ENCODE results near the gene LHPP. TPM values are rescaled to one million over a fixed set of nuclear protein-coding genes. Genes with fewer than 3 reads are reported as not detected.

The LHPP gene
- total and polyA plus RNA-seq, 2 experiments from 2014 or later, result 27.4 to 40.2 TPM

DNA sequence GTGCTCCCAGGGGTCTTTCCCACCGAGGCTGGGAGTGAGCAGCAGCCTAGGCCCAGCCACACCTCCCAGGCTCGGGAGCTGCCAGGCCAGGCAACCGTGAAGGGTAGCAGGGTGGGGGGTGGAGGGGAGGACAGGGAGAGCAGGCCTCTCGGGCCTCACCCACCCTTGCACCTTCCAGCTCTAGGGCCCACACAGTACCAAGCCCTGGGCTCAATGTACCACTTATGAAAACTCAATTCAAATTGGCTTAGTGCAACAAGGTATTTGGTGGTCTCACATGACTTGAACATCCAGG lies 155.2 kb downstream of the LHPP start:
- no peak overlapping the region for H3K27ac ChIP-seq (ENCODE audit: low read depth)
- no peak overlapping the region for H3K4me3 ChIP-seq
- no peak overlapping the region for H3K4me3 Mint-ChIP-seq
- no peaks in the 10 kb centered on the region for H3K9me2 ChIP-seq (ENCODE audit: insufficient read depth)
- no peaks in the 10 kb centered on the region for H3K4me1 ChIP-seq (ENCODE audit: insufficient read depth)
- ATAC-seq (no peak), DNase-seq (ENCODE audit: low spot score) (no peak)
- H3K36me3 ChIP-seq (ENCODE audit: insufficient read depth), result no peaks in the 10 kb centered on the region
- no peaks in the 10 kb centered on the region for H3K36me3 Mint-ChIP-seq (ENCODE audit: low read depth)
- H3K9me3 Mint-ChIP-seq, result no peaks in the 10 kb centered on the region
- H3F3A ChIP-seq (replicated peaks; ENCODE audit: low read depth), result no peaks in the 10 kb centered on the region
- TF ChIP-seq EZH2 (IDR thresholded peaks at IDR 0.05; ENCODE audit: low read depth, unreplicated experiment), result no peak
- no peak for TF ChIP-seq POLR2AphosphoS5 (IDR thresholded peaks at IDR 0.05; ENCODE audit: low read depth)
- TF ChIP-seq ZNF331 (CRISPR knock-in tag; IDR thresholded peaks at IDR 0.05; ENCODE audit: low read depth), result no peak
- no peak for TF ChIP-seq NANOG (IDR thresholded peaks at IDR 0.05; ENCODE audit: borderline replicate concordance)
- no peak for TF ChIP-seq EZH2phosphoT487 (IDR thresholded peaks at IDR 0.05; ENCODE audit: unreplicated experiment)
- TF ChIP-seq CREB1 (CRISPR knock-in tag; IDR thresholded peaks at IDR 0.05; ENCODE audit: low read depth), result no peak
- TF ChIP-seq ZNF462 (CRISPR knock-in tag; IDR thresholded peaks at IDR 0.05), result no peak
- TF ChIP-seq, protein P1, sequence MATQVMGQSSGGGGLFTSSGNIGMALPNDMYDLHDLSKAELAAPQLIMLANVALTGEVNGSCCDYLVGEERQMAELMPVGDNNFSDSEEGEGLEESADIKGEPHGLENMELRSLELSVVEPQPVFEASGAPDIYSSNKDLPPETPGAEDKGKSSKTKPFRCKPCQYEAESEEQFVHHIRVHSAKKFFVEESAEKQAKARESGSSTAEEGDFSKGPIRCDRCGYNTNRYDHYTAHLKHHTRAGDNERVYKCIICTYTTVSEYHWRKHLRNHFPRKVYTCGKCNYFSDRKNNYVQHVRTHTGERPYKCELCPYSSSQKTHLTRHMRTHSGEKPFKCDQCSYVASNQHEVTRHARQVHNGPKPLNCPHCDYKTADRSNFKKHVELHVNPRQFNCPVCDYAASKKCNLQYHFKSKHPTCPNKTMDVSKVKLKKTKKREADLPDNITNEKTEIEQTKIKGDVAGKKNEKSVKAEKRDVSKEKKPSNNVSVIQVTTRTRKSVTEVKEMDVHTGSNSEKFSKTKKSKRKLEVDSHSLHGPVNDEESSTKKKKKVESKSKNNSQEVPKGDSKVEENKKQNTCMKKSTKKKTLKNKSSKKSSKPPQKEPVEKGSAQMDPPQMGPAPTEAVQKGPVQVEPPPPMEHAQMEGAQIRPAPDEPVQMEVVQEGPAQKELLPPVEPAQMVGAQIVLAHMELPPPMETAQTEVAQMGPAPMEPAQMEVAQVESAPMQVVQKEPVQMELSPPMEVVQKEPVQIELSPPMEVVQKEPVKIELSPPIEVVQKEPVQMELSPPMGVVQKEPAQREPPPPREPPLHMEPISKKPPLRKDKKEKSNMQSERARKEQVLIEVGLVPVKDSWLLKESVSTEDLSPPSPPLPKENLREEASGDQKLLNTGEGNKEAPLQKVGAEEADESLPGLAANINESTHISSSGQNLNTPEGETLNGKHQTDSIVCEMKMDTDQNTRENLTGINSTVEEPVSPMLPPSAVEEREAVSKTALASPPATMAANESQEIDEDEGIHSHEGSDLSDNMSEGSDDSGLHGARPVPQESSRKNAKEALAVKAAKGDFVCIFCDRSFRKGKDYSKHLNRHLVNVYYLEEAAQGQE (IDR thresholded peaks at IDR 0.05; ENCODE audit: unreplicated experiment), result no peak
- TF ChIP-seq ZNF114 (CRISPR knock-in tag; IDR thresholded peaks at IDR 0.05), result no peak
- no peak for TF ChIP-seq ETS1 (IDR thresholded peaks at IDR 0.05)
- no peak for TF ChIP-seq CTCF (conservative IDR thresholded peaks at IDR 0.05; ENCODE audit: low read depth in 2 of 2)
- no peak for TF ChIP-seq JUNB (IDR thresholded peaks at IDR 0.05; ENCODE audit: unreplicated experiment)
- no peak for TF ChIP-seq STAT1 (IDR thresholded peaks at IDR 0.05; ENCODE audit: unreplicated experiment)
- no peaks in the 10 kb centered on the region for H3K27me3 ChIP-seq (ENCODE audit: insufficient read depth)
- H2AFZ ChIP-seq, result no peak overlapping the region
- no peaks in the 10 kb centered on the region for H4K20me1 ChIP-seq (replicated peaks; ENCODE audit: insufficient read depth)
- H3K4me2 ChIP-seq, result no peak overlapping the region
- H3K79me2 ChIP-seq (replicated peaks; ENCODE audit: insufficient read depth), result no peaks in the 10 kb centered on the region
- H3K27me3 Mint-ChIP-seq (ENCODE audit: insufficient read depth, low read depth, poor library complexity), result peaks cover 17% of the 10 kb centered on the region
- 0 out of 2 replicates have a peak overlapping the region, but pooled peaks have one; percentile 78 for H3K27ac Mint-ChIP-seq
- peaks cover 9% of the 10 kb centered on the region for H3K4me1 Mint-ChIP-seq

Data from GM23338 (cell line).